GM21576 (cell line): ENCODE data around the gene ABCB10.
"Not testable (repeated sequence)": the region's sequence is repeated elsewhere in the genome, so short reads cannot be mapped to it uniquely, and the experiment has no call there.

Experiments used
- ATAC-seq: cut with Tn5 transposase; IDR thresholded peaks from one replicate; pipeline ENCODE4 v1.9.1; 2021; ENCODE audit warnings: mild to moderate bottlenecking, moderate library complexity; ENCODE audit not compliant: unreplicated experiment

ABCB10 gene

GRCh38 chr1:229558460-229559335, at the start of gene ABCB10:
Gene ABCB10, minus strand, starts transcription at chr1:229558707. Its CDS starts 55 bp downstream, at chr1:229558652.
- peak; percentile 85 for ATAC-seq

GRCh38 chr1:229607370-229607769, 48.9 kb upstream of the ABCB10 start:
- no peak for ATAC-seq

DNA sequence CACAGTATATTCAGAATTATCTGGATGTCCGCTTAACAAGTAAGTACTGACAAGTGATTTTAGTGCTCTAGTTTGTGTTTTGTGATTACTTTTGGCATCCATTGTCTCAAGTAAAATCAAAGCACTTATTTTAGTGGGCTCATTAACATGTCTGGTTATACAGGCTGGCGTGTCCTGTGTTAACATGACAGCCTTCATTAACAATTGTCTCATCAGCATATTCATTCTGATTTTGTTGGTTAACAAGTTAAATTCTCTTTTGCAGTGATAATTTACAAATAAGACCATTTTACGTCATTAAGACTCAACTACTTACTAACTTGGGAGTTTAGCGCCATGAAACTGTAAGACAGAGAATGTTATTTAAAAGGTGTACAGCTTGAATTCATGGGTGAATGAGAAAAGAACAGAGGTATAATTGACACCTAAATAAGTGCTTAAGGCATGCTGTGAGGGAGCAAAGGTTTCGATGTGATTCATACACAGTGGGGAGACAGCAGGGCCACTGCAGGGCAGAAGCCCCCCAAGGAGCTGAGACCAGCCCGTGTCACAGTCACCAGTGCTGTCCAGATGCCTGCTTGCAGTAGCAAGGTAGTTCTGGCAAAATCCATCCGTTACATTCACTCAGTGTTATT, 45.0 kb upstream of the ABCB10 start:
- no peak for ATAC-seq

- ATAC-seq = no peak
Measured at GRCh38 chr1:229600229-229600628, 41.7 kb upstream of the ABCB10 start.

- no peak for ATAC-seq
Measured at GRCh38 chr1:229599218-229599954, 40.9 kb upstream of the ABCB10 start.

DNA sequence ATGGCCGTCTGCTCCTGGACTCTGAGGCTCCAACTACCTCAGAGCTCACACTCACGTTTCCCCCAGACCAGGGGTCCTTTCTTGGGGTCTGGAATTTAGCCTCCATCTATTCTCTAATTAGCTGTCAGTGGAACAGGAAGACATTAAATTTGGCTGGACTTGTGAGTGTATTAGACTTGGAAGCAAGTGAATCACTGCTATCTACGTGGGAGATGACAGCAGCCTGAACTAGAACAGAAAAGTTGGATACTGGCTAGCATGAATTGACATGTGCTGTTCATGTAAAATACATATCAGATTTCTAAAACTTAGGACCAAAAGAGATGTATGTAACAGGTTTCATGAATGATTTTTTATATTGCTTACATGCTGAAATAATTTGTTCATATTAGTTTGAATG, 39.4 kb upstream of the ABCB10 start:
- no peak for ATAC-seq

DNA sequence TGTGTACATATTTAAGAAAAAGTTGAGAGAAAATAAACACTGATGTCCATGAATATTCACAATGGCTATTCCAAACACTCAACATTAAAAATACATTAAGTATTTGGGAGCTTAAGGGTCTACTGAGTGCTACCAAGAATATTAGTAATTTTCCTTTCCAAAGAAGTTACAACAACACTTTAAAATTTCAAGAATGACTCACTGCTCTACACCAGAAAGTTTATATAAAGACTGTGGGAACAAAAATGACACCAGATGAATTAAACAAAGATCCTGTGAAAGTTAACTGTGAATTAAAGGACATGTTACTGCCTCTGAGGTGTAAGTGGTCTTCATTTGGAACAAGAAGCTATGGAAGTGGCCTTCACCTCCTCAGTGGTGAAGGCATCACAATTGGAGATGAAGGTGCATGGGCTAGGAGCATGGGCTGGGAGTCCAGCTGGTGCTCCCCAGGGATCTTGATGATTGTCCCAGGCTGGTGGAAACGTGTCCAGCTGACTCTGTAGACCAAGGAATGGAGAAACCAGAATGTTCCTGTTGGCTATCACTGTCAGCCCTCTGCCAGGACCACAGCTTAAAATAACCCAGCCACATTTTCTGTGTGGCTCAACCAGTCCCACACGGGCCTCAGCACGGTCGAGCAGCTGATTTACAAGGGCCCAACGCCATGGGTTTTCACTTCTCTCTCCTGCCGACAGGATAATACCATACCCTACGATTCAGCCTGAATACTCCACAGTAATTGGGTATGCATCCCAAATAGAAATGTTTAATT, 38.6 kb upstream of the ABCB10 start:
- no peak for ATAC-seq

- ATAC-seq = not testable (repeated sequence)
Measured at GRCh38 chr1:229595876-229596275, 37.4 kb upstream of the ABCB10 start.

GRCh38 chr1:229594227-229595008, 35.9 kb upstream of the ABCB10 start:
- ATAC-seq = no peak

DNA sequence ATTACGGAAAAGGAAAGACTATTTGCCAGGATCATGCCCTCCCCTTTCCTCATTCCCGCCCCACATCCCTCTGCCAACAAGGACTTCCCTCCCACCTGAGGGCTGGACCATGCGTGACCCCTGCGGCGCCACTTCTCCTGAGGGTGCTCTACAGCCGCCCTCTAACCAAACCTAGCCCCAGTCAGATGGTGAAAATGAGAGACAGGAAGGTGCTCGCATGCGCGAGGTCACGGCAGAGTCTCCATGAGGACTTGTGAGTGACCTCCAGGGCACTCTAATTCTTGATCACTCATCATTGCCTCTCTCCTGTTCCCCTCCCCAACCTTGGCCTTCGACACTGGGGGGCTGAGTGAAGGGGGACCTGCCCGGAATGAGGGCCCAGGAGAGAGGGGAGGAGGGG, 35.3 kb upstream of the ABCB10 start:
- no peak for ATAC-seq

DNA sequence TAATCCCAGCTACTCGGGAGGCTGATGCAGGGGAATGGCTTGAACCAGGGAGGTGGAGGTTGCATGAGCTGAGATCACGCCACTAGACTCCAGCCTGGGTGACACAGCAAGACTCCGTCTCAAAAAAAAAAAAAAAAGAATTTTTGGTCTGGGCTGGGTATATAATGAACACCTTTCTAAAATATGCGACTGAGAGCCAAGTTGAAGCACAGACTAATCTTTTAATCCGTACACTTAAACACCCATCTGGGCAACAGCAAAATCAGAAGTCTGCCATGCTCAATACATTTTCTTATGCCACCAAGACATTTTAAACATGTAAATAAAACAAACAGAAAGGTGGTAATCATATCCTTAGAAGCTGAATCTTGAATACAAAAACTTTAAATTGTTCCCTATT, 31.6 kb upstream of the ABCB10 start:
- no peak for ATAC-seq

DNA sequence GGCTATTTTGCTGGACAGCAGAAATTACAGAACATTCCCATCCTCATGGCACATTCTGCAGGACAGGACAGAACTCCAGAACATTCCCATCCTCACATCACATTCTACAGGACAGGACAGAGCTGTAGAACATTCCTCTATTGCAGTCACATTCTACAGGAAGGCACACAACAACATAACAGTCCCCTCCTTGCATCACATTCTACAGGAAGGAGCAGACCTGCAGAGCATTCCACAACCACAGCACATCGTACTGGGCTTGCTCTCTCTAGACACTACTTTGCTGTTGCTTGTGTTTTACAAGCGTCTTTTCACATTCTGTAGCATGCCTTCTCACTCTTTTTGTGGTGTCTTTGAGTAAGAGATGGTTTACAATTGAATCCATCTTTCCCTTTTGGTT, 26.8 kb upstream of the ABCB10 start:
- ATAC-seq = no peak

- ATAC-seq = no peak
Measured at GRCh38 chr1:229582715-229583114, 24.2 kb upstream of the ABCB10 start.

- no peak for ATAC-seq
Measured at GRCh38 chr1:229582011-229582694, 23.6 kb upstream of the ABCB10 start.

- no peak for ATAC-seq
Measured at GRCh38 chr1:229581485-229581884, 23.0 kb upstream of the ABCB10 start.

- ATAC-seq = peak; percentile 93
Measured at GRCh38 chr1:229579059-229579673, 20.7 kb upstream of the ABCB10 start.

DNA sequence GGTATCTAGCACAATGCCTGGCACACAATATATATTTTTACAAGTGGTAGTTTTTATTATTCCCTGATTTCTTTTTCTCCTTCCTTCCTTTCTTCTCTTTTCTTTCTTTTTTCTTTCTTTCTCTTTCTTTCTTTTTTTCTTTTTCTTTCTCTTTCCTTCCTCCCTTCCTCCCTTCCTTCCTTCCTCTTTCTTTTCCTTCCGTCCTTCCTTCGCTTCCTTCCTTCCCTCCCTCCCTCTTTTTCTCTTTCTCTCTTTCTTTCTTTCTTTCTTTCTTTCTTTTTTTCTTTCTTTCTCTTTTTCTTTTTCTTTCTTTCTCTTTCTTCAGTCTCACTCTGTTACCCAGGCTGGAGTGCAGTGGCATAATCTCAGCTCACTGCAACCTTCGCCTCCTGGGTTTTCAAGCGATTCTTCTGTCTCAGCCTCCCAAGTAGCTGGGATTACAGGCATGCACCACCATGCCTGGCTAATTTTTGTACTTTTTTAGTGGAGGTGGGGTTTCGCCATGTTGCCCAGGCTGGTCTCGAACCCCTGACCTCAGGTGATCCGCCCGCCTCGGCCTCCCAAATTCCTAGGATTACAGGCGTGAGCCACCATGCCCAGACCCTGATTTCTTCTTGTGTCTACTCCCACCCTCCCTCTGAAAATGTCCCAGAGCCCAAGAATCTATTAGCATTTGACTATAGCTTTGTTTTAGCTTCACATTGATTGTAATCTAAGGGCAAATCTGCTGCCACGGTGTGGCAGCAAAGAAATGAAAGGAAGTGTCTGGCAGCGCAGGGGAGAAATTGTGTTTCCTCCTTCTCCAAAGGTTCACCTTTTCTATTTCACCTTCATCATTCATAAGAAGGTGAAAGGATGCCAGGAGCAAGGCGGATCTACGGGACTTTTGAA, 19.9 kb upstream of the ABCB10 start:
- peak; percentile 30 for ATAC-seq
